ENCODE data around the gene TRIM47. TPM values are rescaled to one million over a fixed set of nuclear protein-coding genes. Genes with fewer than 3 reads are reported as not detected.

The TRIM47 gene
- total and polyA plus RNA-seq, 2 of the 13 experiments (the other 11 are each of a cell fraction or from before 2014, with no cell fraction given), result 33.5 to 82.0 TPM

GRCh38 chr17:75917141-75917916 is 38.9 kb upstream of the TRIM47 start:
- H3K4me1 ChIP-seq (ENCODE audit: insufficient read depth, low read length), result peaks cover 28% of the 10 kb centered on the region
- no TSS peak for BruUV-seq (replicated peaks)
- H2AFZ ChIP-seq (ENCODE audit: low read length), result no peak overlapping the region
- no peak overlapping the region for H3K27ac ChIP-seq (ENCODE audit: extremely low read length, insufficient read depth, low read length)
- H3K4me3 ChIP-seq (replicated peaks in 1 of 3; ENCODE audit: insufficient read depth in 1 of 3, low read depth in 2 of 3, low read length in 3 of 3), result no peak overlapping the region; a peak in 1 of 6 replicates
- in situ Hi-C loops (cut with HindIII; ENCODE audit: extremely low pct_ligation_motif_present, low pct_unique_long_range_greater_than_20kb), result no loop called here
- FAIRE-seq (no peak), DNase-seq (ENCODE audit: low spot score) (no peak), ATAC-seq (no peak)
- ChIA-PET POLR2A (interaction anchor here (1.0 to 1.4 kb wide), 3 partner anchors 10 to 24 kb away, joined by 3 to 6 read pairs (median 4); partner anchors contain the start of genes FBF1 and MRPL38), CTCF (ENCODE audit: low intra/inter-chr PET ratio, low total read pairs) (no interaction called here)
- H3K4me2 ChIP-seq (ENCODE audit: low read depth, low read length), result no peak overlapping the region
- intact Hi-C loops (cut with micrococcal nuclease; ENCODE audit: unreplicated experiment), result no loop called here
- H3K9ac ChIP-seq (ENCODE audit: insufficient read depth, low read depth, low read length), result no peak overlapping the region
- H3K36me3 ChIP-seq (replicated peaks in 1 of 2; ENCODE audit: control insufficient read depth in 1 of 2, insufficient read depth in 2 of 2, low read length in 2 of 2), result no peaks in the 10 kb centered on the region
- WGBS (ENCODE audit: low lambda C conversion rate), result 79% methylated on average over 17 of the region's 23 CpGs
- H3K79me2 ChIP-seq (ENCODE audit: insufficient read depth, low read length), result no peaks in the 10 kb centered on the region
- no peaks in the 10 kb centered on the region for H3K9me3 ChIP-seq (ENCODE audit: low read length)
- no peaks in the 10 kb centered on the region for H3K27me3 ChIP-seq (ENCODE audit: control insufficient read depth in 1 of 2, insufficient read depth in 2 of 2, low read length in 2 of 2)
- H4K20me1 ChIP-seq (ENCODE audit: insufficient read depth, low read length), result no peaks in the 10 kb centered on the region
- TF ChIP-seq ZEB1 (IDR thresholded peaks at IDR 0.05; ENCODE audit: insufficient replicate concordance, low read depth) (no peak), ZNF326 (CRISPR knock-in tag; IDR thresholded peaks at IDR 0.05; ENCODE audit: borderline replicate concordance) (no peak), ZUFSP (CRISPR knock-in tag; IDR thresholded peaks at IDR 0.05; ENCODE audit: borderline replicate concordance) (no peak), ZMYM3 (CRISPR knock-in tag; IDR thresholded peaks at IDR 0.05) (no peak), TEF (CRISPR knock-in tag; IDR thresholded peaks at IDR 0.05) (no peak), SUZ12 (IDR thresholded peaks at IDR 0.05; ENCODE audit: low read depth, low read length) (no peak), MYNN (CRISPR knock-in tag; IDR thresholded peaks at IDR 0.05; ENCODE audit: low read depth) (no peak), NR2F1 (CRISPR knock-in tag; IDR thresholded peaks at IDR 0.05) (0 out of 4 replicates have a peak, but pooled peaks of 1 of the 2 experiments have one; percentile 18), CENPX (CRISPR knock-in tag; IDR thresholded peaks at IDR 0.05) (no peak), ETV5 (CRISPR knock-in tag; IDR thresholded peaks at IDR 0.05; ENCODE audit: borderline replicate concordance) (peak; percentile 14; the same call in 1 of the 2 replicates), MED1 (CRISPR knock-in tag; IDR thresholded peaks at IDR 0.05) (no peak), SOX5 (CRISPR knock-in tag; IDR thresholded peaks at IDR 0.05; ENCODE audit: borderline replicate concordance) (no peak), RARA (CRISPR knock-in tag; IDR thresholded peaks at IDR 0.05) (peak; percentile 50), GABPA (IDR thresholded peaks at IDR 0.05; ENCODE audit: low read depth, low read length) (no peak), GABPA (CRISPR knock-in tag; IDR thresholded peaks at IDR 0.05; ENCODE audit: low read depth) (no peak), ZFP90 (CRISPR knock-in tag; IDR thresholded peaks at IDR 0.05; ENCODE audit: borderline replicate concordance) (no peak), NR2F6 (IDR thresholded peaks at IDR 0.05) (peak; percentile 34; the same call in 1 of the 2 replicates), NR2F6 (CRISPR knock-in tag; IDR thresholded peaks at IDR 0.05) (peak; percentile 57; the same call in 1 of the 2 replicates), ZNF260 (CRISPR knock-in tag; IDR thresholded peaks at IDR 0.05; ENCODE audit: borderline replicate concordance, low read depth) (no peak)

All from HepG2 (cell line).